ENCODE measurements around the gene UBAC1.

GRCh38 chr9:135890190-135891026 lies 70.8 kb downstream of the UBAC1 start:
- TF ChIP-seq CTCF (IDR thresholded peaks at IDR 0.05) (no peak), POLR2A (IDR thresholded peaks at IDR 0.05) (no peak)
